K562 (cell line): ENCODE results near the gene CTNNB1.

Experiments
- ATF7 ChIP-seq: fragments of 450-650 bp; IDR thresholded peaks from 2 replicates; pipeline ENCODE4 v1.7.1; 2014; ENCODE audit warnings: mild to moderate bottlenecking, moderate library complexity
- CAMTA2 ChIP-seq: fragments of 250-450 bp; sonication (Bioruptor Pico); conservative IDR thresholded peaks from 2 replicates; pipeline ENCODE4 v1.5.1; 2022
- FOSL1 ChIP-seq: fragments of 200-800 bp; sonication (Bioruptor generic); conservative IDR thresholded peaks from 2 replicates; pipeline ENCODE4 v1.6.1; 2016; ENCODE audit warnings: missing genetic modification characterization, missing compliant biosample characterization
- JUN ChIP-seq, 2 experiments: sonication (generic) in 1 of 2; formaldehyde crosslinking in 1 of 2; IDR thresholded peaks; 2 replicates each; pipeline versions ENCODE4 v1.6.1 to v1.8.0; 2012 to 2022; ENCODE audit warnings: borderline replicate concordance in 2 of 2, mild to moderate bottlenecking in 2 of 2, improper control_type of control experiment in 1 of 2, low read depth in 1 of 2, low read length in 1 of 2, missing genetic modification reagents in 1 of 2
- KLF10 ChIP-seq: fragments of 250-450 bp; sonication (Bioruptor Pico); IDR thresholded peaks from 2 replicates; pipeline ENCODE4 v1.6.1; 2021; ENCODE audit warnings: matching md5 sums
- KLF6 ChIP-seq: fragments of 250-450 bp; sonication (Bioruptor Pico); IDR thresholded peaks from 2 replicates; pipeline ENCODE4 v1.4.0; 2020; ENCODE audit warnings: mild to moderate bottlenecking, moderate library complexity, borderline replicate concordance
- NFIC ChIP-seq: fragments of 450-650 bp; IDR thresholded peaks from 2 replicates; pipeline ENCODE4 v1.6.1; 2017; ENCODE audit warnings: mild to moderate bottlenecking, inconsistent platforms
- POU5F1 ChIP-seq: fragments of 150-350 bp; IDR thresholded peaks from 2 replicates; pipeline ENCODE4 v1.6.1; 2014; ENCODE audit warnings: borderline replicate concordance, low read length, low read depth, mild to moderate bottlenecking; ENCODE audit not compliant: partially characterized antibody
- YY1 ChIP-seq, 3 experiments: IDR thresholded peaks; 2 replicates each; pipeline ENCODE4 v1.6.1; 2011; ENCODE audit warnings: low read length in 2 of 3, mild to moderate bottlenecking in 2 of 3, moderate library complexity in 2 of 3, borderline replicate concordance in 1 of 3, control low read depth in 1 of 3, low read depth in 1 of 3; ENCODE audit not compliant: insufficient read depth in 3 of 3, insufficient replicate concordance in 2 of 3, control insufficient read depth in 1 of 3, insufficient read length in 1 of 3; ENCODE audit errors: extremely low read depth in 1 of 3
- ZNF134 ChIP-seq: fragments of 250-450 bp; sonication (Bioruptor Pico); conservative IDR thresholded peaks from 2 replicates; pipeline ENCODE4 v1.4.0; 2020
- ZNF583 ChIP-seq: fragments of 250-450 bp; sonication (Bioruptor Pico); IDR thresholded peaks from 2 replicates; pipeline ENCODE4 v1.4.0; 2020
- TF ChIP-seq, protein P1 (sequence below), 3 experiments: IDR thresholded peaks in 2 of 3; conservative IDR thresholded peaks in 1 of 3; 2 replicates each; pipeline ENCODE4 v1.5.1; 2011 to 2012; ENCODE audit warnings: low read length in 3 of 3, mild to moderate bottlenecking in 3 of 3, control low read depth in 2 of 3, improper control_type of control experiment in 1 of 3, inconsistent platforms in 1 of 3, low read depth in 1 of 3, mixed read lengths in 1 of 3, moderate library complexity in 1 of 3; ENCODE audit not compliant: insufficient read depth in 2 of 3

DNA sequence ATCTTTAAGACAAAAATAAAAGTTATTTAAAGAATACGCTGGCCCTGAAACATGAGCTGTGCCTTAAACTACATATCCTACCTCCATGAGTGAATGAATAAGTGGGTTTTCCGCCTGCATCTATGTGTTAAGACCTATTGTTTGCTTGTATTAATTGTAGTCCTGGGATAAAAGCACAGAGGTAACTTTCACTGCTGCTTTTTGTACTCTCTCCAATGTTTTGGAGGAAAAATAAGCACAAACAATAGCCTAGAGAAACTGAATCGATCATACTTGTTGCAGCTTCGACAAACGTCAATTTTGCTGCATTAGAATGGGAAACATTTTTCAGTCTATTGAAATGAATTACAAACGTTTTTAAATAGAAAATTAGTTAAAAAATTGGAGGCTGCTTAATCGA, 1.3 kb upstream of the CTNNB1 start:
- TF ChIP-seq POU5F1 (no peak), FOSL1 (tag) (no peak), JUN (IDR thresholded peaks at IDR 0.05; ENCODE audit: borderline replicate concordance, low read depth, low read length) (no peak), JUN (CRISPR knock-in tag; IDR thresholded peaks at IDR 0.05; ENCODE audit: borderline replicate concordance) (no peak), KLF6 (no peak), NFIC (no peak), ZNF583 (no peak), CAMTA2 (CRISPR knock-in tag) (no peak), ZNF134 (CRISPR knock-in tag) (no peak), YY1 (IDR thresholded peaks at IDR 0.05; ENCODE audit: borderline replicate concordance in 1 of 3, control insufficient read depth in 1 of 3, extremely low read depth in 1 of 3, insufficient read depth in 3 of 3, insufficient read length in 1 of 3, insufficient replicate concordance in 2 of 3, low read depth in 1 of 3, low read length in 2 of 3) (no peak), KLF10 (CRISPR knock-in tag) (no peak), ATF7 (no peak)
- TF ChIP-seq, protein P1, sequence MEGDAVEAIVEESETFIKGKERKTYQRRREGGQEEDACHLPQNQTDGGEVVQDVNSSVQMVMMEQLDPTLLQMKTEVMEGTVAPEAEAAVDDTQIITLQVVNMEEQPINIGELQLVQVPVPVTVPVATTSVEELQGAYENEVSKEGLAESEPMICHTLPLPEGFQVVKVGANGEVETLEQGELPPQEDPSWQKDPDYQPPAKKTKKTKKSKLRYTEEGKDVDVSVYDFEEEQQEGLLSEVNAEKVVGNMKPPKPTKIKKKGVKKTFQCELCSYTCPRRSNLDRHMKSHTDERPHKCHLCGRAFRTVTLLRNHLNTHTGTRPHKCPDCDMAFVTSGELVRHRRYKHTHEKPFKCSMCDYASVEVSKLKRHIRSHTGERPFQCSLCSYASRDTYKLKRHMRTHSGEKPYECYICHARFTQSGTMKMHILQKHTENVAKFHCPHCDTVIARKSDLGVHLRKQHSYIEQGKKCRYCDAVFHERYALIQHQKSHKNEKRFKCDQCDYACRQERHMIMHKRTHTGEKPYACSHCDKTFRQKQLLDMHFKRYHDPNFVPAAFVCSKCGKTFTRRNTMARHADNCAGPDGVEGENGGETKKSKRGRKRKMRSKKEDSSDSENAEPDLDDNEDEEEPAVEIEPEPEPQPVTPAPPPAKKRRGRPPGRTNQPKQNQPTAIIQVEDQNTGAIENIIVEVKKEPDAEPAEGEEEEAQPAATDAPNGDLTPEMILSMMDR (IDR thresholded peaks at IDR 0.05 in 2 of 3, conservative IDR thresholded peaks at IDR 0.05 in 1 of 3; ENCODE audit: insufficient read depth in 2 of 3, low read depth in 1 of 3, low read length in 3 of 3) = no peak
